ENCODE measurements around the gene SLC7A8. TPM values are rescaled to one million over a fixed set of nuclear protein-coding genes. Genes with fewer than 3 reads are reported as not detected.

Gene SLC7A8
- total and polyA plus RNA-seq, 2 donors (not counting 1 experiment from before 2014, with no cell fraction given): 1.4 to 10.2 TPM

GRCh38 chr14:23208324-23208723, 24.9 kb upstream of the SLC7A8 start:
- Histone ChIP-seq H4K20me1 (ENCODE audit: control insufficient read depth, extremely low read depth, insufficient read depth, low read length) (no peaks in the 10 kb centered on the region), H3K4me3 (replicated peaks in 1 of 4; ENCODE audit: control extremely low read depth in 1 of 4, insufficient read depth in 1 of 4, low read depth in 3 of 4, low read length in 4 of 4) (no peak overlapping the region), H3K79me2 (ENCODE audit: control insufficient read depth, insufficient read depth, low read length) (no peaks in the 10 kb centered on the region), H3K4me2 (ENCODE audit: extremely low read depth, insufficient read depth, low read length) (no peak overlapping the region), H3K27me3 (ENCODE audit: control insufficient read depth, insufficient read depth, low read length) (peaks cover under 1% of the 10 kb centered on the region), H3K27ac (ENCODE audit: insufficient read depth, low read length) (no peak overlapping the region), H3K9ac (ENCODE audit: insufficient read depth, low read length) (no peak overlapping the region), H3K36me3 (ENCODE audit: control insufficient read depth, insufficient read depth, low read length) (no peaks in the 10 kb centered on the region), H2AFZ (ENCODE audit: low read length) (no peak overlapping the region), H3K9me3 (ENCODE audit: control insufficient read depth, insufficient read depth, low read depth, low read length) (no peaks in the 10 kb centered on the region), H3K4me1 (ENCODE audit: control insufficient read depth, extremely low read depth, insufficient read depth, low read length) (no peaks in the 10 kb centered on the region)
- TF ChIP-seq CTCF (conservative IDR thresholded peaks at IDR 0.05 in 1 of 2, IDR thresholded peaks at IDR 0.05 in 1 of 2; ENCODE audit: low read depth in 1 of 2, low read length in 2 of 2): no peak
- TF ChIP-seq EZH2 (IDR thresholded peaks at IDR 0.05; ENCODE audit: low read length, missing control alignments): no peak
- no peak for DNase-seq (ENCODE audit: low read depth in 2 of 2)

- H2AFZ ChIP-seq (ENCODE audit: low read length): no peak overlapping the region
- DNase-seq (ENCODE audit: low read depth in 2 of 2): no peak
- H3K9ac ChIP-seq (ENCODE audit: insufficient read depth, low read length): no peak overlapping the region
- H3K4me3 ChIP-seq (replicated peaks in 1 of 4; ENCODE audit: control extremely low read depth in 1 of 4, insufficient read depth in 1 of 4, low read depth in 3 of 4, low read length in 4 of 4): no peak overlapping the region
- H3K9me3 ChIP-seq (ENCODE audit: control insufficient read depth, insufficient read depth, low read depth, low read length): no peaks in the 10 kb centered on the region
- H3K27ac ChIP-seq (ENCODE audit: insufficient read depth, low read length): no peak overlapping the region
- H3K4me1 ChIP-seq (ENCODE audit: control insufficient read depth, extremely low read depth, insufficient read depth, low read length): no peaks in the 10 kb centered on the region
- no peaks in the 10 kb centered on the region for H3K27me3 ChIP-seq (ENCODE audit: control insufficient read depth, insufficient read depth, low read length)
- no peak overlapping the region for H3K4me2 ChIP-seq (ENCODE audit: extremely low read depth, insufficient read depth, low read length)
- no peaks in the 10 kb centered on the region for H3K36me3 ChIP-seq (ENCODE audit: control insufficient read depth, insufficient read depth, low read length)
- no peaks in the 10 kb centered on the region for H4K20me1 ChIP-seq (ENCODE audit: control insufficient read depth, extremely low read depth, insufficient read depth, low read length)
- H3K79me2 ChIP-seq (ENCODE audit: control insufficient read depth, insufficient read depth, low read length): no peaks in the 10 kb centered on the region
- TF ChIP-seq EZH2 (IDR thresholded peaks at IDR 0.05; ENCODE audit: low read length, missing control alignments) (no peak), CTCF (conservative IDR thresholded peaks at IDR 0.05 in 1 of 2, IDR thresholded peaks at IDR 0.05 in 1 of 2; ENCODE audit: low read depth in 1 of 2, low read length in 2 of 2) (no peak)
Observed at GRCh38 chr14:23207146-23207540, 23.7 kb upstream of the SLC7A8 start.

- no peak overlapping the region for H3K27ac ChIP-seq (ENCODE audit: insufficient read depth, low read length)
- no peaks in the 10 kb centered on the region for H4K20me1 ChIP-seq (ENCODE audit: control insufficient read depth, extremely low read depth, insufficient read depth, low read length)
- no peaks in the 10 kb centered on the region for H3K9me3 ChIP-seq (ENCODE audit: control insufficient read depth, insufficient read depth, low read depth, low read length)
- H3K4me2 ChIP-seq (ENCODE audit: extremely low read depth, insufficient read depth, low read length): no peak overlapping the region
- H3K9ac ChIP-seq (ENCODE audit: insufficient read depth, low read length): no peak overlapping the region
- no peak overlapping the region for H2AFZ ChIP-seq (ENCODE audit: low read length)
- H3K36me3 ChIP-seq (ENCODE audit: control insufficient read depth, insufficient read depth, low read length): no peaks in the 10 kb centered on the region
- no peaks in the 10 kb centered on the region for H3K27me3 ChIP-seq (ENCODE audit: control insufficient read depth, insufficient read depth, low read length)
- H3K79me2 ChIP-seq (ENCODE audit: control insufficient read depth, insufficient read depth, low read length): no peaks in the 10 kb centered on the region
- H3K4me3 ChIP-seq (replicated peaks in 1 of 4; ENCODE audit: control extremely low read depth in 1 of 4, insufficient read depth in 1 of 4, low read depth in 3 of 4, low read length in 4 of 4): no peak overlapping the region
- no peak for DNase-seq (ENCODE audit: low read depth in 2 of 2)
- TF ChIP-seq CTCF (conservative IDR thresholded peaks at IDR 0.05 in 1 of 2, IDR thresholded peaks at IDR 0.05 in 1 of 2; ENCODE audit: low read depth in 1 of 2, low read length in 2 of 2): no peak
- no peak for TF ChIP-seq EZH2 (IDR thresholded peaks at IDR 0.05; ENCODE audit: low read length, missing control alignments)
- no peaks in the 10 kb centered on the region for H3K4me1 ChIP-seq (ENCODE audit: control insufficient read depth, extremely low read depth, insufficient read depth, low read length)
Observed at GRCh38 chr14:23206422-23207145, 23.1 kb upstream of the SLC7A8 start.
